Activated T-helper 1 cell treated with anti-CD3 and anti-CD28 coated beads, Interleukin-2, amount 50 U/mL, for 16 hours (primary cell): Measurements from ENCODE around the gene CXCL12.

Experiments
- DNase-seq, 2 donors: peaks; one replicate each; pipeline ENCODE4 v3.0.0-alpha.2; 2020; ENCODE audit warnings: low read depth in 1 of 2, low spot score in 1 of 2

The CXCL12 gene

DNA sequence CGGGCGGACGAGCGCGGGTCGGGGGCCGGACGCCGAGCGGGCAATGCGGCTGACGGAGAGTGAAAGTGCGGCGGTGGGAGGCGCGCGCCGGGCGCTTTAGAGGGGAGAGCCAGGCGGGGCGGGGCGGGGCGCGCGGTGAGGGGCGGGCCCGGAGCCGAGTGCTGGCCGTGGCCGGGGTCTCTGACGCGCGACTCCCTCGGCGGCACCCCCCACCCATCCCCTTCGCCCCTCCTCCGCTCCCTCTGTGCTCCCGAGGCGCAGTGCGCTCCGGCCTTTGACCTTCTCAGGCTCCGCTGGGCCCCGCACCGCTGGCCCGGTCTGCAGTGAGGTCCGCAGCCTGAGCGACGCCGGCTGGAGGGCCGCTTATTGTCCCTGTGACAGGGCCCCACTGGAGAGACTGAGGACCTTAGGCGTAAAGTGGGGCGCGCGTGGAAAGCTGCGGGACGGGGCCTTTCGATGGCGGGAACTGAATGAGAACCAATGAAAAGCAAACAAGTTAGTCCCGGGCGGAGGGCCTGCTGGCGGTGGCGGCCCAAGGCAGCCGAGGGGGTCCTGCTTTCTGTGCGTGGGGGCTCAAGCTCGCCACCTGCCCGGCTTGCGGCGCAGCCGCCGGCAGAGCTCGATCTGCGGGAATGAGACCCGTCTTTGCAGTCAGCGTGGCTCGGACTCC, at the start of gene CXCL12:
TSS of gene CXCL12 (minus strand) at position 72 of the 670 bp plus-strand sequence. CDS start 92 bp downstream, outside the sequence.
- DNase-seq, result no peak

DNA sequence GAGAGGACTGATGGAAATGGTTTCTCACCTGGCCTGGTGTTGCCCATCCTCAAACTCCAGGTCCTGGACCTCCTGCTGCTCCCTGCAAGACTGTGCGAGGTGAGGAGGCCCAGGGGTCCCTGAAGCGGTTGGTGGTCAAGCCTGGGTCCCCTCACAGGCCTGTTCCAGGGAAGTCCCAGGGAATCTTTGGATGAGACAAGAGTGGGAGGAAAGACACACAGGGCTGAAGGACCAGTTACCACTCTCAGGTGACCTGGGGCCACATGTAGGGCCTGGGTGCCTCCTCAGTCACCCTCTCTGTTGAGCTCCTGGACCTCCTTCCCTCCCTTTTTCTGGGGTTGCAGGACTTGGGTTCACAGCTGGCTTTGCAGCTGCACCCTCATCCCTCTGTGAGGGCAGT, 42.6 kb upstream of the CXCL12 start:
- DNase-seq, result no peak

DNA sequence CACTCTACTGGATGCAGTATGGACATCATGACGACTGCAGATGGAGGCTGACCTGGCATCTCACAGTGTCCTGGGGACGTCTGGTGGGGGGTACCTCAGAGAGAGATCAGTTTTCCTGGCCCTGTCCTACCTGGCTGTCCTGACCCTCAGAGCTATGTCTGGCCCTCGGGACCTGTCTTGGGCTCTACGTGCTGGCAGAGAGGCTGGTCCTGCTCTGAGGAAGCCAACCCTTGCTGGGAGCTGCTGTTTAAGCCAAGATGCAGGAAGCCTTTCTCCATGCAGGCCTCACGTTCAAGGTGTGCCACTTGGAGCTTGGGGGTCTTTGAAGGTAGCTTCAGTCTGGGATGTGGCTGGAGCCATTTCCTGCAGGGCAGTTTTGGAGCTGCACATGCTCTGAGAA, 42.1 kb upstream of the CXCL12 start:
- no peak for DNase-seq

DNA sequence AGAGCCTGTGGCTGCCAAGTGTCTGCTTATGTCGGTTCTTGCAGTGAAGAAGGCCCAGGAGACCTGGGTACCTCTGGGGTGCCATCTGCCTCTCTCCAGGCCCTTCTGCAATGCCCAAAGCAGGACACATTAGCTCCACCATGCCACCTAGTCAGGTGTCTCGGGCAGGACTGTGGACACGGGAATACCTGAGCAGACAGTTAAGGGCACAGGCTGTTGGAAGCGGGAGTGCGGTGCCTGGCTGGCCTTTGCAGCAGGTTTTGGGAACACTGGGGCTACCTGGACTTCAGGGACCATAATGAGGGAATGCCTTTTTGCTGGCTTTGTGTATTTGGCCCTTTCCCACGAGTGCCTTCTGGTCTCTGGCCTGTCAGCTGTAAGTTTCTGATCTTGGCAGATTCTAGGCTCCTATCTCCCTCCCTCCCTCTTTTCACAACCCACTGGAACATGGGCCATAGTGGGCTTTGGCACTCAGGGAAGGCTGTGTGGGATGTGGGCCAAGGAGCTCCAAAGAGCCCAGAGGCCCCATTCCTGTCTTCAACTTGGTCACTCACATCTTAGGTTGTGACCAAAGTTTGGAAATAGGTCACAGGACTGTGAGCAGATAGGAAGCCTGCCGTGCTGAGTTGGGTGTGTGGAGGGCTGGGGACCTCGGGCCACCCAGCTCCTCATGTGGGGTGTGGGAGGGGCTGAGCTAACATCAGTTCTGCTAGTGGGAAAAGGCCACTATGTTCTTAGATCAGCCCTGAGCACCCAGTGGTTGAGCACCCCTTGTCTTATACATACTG, 41.5 kb upstream of the CXCL12 start:
- DNase-seq, result no peak

DNA sequence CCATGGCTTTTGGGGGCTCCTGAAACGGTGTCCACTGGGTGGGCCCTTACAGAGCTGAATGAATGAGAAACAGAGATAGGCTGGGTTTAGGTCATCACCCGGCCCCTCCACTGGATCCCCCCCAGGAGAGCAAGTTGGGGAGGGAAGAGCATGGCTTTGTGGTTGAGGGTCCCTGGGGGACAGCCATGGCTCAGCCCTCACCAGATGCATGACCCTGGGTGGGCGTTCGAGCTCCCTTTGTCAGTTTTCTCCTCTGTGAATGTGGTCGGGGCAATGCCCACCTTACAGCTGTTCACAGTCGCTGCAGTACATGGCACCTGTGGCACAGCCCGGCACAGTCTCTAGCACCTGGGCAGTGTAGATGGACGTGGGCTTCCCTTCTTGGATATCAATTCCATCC, 40.6 kb upstream of the CXCL12 start:
- no peak for DNase-seq

DNA sequence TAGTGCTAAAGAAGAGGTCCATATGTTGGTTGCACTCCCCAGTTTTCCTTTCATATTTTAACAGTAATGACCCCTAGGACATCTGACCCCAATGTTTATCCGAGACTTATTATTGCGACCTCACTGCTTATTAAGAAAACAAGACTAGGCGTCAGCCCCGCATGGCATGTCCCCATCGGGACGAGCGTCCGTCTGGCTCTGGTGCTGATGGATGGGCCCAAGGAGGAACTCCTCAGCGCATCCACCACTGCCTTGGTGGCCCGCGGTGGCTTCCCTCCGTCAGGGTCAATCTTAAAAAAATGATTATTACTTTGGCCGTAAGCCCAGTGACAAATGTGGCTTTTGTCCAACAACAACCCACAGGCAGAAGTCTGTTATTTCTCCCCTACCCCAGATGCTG, 40.1 kb upstream of the CXCL12 start:
- no peak for DNase-seq

DNA sequence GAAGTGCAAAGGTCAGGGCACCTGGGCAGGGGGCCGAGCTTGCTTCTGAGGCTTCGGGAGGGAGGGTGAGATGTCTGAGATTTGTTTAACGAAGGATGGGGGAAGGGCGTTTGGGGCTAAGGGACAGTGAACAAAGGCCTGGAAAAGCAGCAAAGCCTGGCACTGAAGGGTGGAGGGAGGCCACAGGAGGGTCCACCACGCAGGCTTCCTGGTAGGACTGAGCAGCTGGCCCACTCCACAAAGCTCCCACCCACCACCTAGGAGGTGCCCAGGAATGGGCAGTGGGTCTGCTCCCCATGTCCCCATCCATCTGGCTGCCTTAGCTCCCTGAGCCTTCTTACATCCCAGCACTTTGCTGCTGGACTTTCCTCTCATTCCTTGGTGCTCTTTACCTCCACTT, 39.4 kb upstream of the CXCL12 start:
- DNase-seq, result no peak

DNA sequence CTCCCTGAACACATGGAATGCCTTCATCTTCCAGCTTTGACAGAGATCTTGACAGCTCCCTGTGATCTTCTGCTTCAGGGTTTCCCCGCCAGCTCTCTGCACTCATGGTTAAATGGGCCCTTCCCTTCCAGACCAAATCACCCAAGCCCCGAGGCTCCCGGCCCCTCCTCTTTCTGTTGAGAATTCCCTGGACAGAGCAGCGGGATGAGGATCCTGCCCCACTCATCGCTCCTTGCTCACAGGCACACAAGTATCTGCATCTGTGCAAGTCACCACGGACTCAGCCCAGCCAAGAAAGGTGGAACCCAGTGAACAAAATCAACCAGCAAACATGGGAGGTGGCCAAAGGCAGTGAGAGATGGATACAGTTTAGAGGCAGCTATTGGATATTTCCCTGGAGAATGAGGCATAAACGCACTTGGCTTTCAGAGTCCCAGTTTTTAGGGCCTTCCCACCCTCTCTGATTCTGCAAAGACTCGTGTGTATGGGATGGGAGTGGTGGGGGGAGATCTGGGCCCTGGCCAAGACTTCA, 37.7 kb upstream of the CXCL12 start:
- no peak for DNase-seq

DNA sequence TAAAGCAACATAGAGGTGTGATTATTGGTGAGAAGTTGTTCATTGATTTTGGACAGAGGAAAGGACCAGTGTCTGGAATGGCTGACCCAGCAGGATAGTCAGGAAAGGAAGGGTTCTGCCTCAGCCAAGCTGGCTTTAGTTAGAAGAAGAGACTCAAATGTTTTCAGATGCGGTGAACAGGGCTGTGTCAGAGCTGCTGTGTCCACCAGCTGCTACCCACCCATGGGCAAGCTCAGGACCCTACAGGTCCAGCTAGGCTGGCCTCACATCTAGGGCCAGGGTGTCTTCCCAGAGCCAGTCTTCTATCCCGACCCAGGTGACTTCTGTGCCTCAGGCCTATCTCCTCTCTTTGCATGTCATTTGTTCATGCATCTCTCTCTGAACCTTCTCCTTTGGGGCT, 37.3 kb upstream of the CXCL12 start:
- DNase-seq, result no peak

DNA sequence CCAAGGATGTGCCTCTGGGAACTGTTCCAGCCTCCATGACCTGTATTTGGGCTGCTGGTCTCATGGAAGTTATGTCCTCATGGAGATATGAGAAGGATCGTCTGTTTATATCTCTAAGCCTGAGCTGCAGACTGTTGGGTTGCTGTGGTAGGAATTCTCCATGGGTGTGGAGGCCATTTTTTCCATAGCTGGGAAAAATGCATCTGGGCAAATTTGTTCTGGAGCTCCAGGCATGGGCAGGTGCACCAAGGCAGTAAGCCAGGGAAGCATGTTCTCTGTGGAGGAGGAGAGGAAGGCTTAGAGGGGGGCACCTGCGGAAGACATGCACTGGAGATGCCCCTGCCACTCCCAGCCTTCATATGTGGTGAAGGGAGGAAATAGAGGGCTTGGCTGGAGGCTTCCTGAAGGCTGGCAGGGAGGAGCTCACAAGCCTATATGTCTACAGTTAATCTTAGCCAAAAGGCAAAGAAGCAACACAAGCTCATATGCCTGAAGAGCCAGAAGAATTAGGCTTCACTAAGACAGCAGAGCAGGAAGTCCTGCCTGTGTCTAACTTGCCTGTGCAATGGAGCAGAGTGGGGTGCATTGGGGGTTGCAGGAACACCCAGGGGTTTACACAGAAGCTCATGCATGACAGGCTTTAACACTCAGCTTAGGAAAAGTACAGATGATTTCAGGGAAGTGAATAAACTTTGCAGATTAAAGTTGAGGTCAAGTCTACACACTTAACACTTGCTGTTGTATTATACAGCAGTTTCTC, 35.1 kb upstream of the CXCL12 start:
- DNase-seq, result no peak

DNA sequence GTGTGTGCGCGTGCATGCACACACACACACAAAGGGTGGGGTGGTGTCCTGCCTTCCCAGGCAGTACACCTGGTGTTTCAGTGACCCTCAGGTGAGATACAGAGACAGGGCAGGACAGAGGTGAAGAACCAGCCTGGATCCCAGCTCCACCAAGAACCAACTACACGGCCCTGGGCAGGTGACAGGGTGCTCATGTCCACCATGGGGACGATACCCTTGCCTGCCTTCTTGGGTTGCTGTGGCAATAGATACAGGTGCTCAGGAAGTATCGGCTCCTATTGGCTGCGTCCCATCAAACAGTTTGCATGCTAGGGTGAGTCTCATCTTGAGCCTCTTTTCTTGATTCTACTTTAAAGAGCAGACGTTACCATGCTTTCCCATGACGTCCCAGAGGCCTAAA, 33.7 kb upstream of the CXCL12 start:
- no peak for DNase-seq

DNA sequence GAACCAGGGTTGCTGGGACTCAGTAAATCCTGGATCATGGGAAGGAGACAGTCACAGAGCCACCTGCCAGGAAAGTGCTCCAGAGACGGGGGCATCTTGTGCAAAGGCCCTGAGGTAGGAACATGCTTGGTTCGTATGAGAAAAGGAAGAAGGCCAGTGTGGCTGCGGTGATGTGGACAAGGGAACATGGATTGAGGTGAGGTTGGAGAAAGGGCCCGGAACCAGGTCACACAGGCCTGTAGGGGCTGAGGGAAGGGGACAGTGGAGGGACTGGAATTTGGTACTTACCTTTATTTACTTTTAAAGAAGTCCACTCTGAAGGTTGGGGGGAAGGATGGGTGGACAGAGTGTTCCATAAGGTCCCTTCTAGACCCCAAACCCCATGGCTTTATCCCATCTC, 32.9 kb upstream of the CXCL12 start:
- no peak for DNase-seq

DNA sequence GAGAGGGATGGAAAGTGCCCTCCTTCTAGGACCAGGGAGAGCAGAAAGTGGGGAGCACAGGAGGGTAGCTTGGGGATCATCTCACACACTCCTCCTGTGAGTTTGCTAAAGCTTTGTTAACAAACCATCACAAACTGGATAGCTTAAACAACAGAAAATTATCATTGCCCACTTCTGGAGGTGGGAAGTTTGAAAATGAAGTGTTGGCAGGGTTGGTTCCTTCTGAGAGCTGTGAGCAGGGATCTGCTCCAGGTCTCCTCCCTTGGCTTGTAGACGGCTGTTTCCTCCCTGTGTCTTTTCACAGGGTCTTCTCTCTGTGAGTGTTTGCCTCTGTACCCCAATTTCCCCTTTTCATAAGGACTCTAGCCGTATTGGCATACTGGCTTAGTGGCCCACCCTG, 32.0 kb upstream of the CXCL12 start:
- DNase-seq, result no peak

DNA sequence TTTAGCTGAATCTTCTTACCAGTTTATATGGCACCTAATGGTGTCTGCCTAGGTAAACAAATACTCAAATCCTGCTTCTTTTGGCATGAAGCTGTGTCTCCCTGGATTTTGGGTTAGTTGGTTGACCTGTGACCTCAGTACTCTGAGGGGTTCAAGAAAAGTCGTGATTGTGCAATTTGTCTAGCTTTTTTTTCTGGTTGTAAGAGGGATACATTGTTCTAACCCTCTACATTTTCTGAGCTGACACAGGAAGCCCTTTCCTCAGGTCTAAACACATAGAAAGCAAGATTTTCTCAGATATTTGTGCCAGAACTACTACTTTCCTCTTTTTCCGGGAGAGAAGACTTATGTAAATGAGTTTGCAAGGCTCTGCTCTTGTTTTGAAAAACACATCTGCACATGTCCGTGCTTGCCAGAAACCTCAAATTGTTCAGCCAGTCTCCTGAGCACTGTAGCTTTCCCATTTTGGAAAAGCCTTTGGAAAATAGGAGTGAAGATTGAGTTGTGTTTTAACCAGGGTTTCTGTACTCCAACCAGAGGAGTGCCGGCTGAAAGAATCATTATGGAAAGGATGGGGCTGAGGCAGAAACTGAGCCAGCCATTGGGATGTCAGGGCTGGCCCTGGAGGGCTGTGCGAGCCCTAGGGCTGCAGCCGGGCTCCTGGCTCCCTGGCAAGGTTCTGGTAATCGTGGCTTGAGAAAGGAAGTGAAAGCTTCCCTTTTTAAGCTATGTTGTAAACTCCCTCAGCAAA, 31.3 kb upstream of the CXCL12 start:
- no peak for DNase-seq

DNA sequence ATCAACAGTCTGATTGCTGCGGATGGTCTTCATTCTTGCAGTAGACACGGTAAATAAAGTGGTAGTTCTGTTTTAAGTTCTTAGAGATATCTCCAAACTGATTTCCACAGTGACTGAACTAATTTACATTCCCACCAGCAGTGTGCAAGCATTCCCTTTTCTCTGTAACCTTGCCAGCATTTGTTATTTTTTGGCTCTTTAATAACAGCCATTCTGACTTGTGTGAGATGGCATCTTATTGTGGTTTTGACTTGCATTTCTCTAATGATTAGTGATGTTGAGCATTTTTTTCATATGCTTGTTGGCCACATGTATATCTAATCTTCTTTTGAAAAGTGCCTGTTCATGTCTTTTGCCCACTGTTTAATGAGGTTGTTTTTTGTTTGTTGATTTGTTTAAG, 30.2 kb upstream of the CXCL12 start:
- no peak for DNase-seq

DNA sequence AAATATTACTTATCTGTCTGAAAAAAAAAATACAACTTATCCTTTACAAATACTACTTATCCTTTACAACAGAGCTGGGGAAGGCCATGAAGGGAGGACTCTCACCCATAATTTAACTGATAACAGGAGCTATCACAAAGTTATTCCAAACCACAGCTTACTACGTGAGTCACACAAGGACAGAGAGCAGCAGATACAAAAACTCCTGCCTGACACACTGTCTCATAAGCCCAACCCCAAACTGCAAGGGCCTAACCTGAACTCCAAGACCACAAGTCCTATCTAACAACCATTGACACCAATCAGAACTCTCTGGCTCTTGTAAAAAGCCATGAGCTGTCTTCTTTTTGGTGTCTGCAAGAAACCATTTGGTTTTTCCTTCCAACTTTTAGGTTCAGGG, 28.5 kb upstream of the CXCL12 start:
- DNase-seq, result no peak

DNA sequence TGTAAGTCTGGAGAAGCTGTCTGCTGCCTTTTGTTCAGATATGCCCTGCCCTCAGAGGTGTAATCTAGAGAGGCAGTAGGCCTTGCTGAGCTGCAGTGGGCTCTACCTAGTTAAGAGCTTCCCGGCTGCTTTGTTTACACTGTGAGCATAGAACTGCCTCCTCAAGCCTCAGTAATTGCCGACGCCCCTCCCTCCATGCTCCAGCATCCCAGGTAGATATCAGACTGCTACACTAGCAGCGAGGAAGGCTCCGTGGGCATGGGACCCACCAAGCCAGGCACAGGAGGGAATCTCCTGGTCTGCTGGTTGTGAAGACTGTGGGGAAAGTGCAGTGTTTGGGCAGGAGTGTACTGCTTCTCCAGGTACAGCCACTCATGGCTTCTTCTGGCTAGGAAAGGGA, 26.4 kb upstream of the CXCL12 start:
- no peak for DNase-seq

DNA sequence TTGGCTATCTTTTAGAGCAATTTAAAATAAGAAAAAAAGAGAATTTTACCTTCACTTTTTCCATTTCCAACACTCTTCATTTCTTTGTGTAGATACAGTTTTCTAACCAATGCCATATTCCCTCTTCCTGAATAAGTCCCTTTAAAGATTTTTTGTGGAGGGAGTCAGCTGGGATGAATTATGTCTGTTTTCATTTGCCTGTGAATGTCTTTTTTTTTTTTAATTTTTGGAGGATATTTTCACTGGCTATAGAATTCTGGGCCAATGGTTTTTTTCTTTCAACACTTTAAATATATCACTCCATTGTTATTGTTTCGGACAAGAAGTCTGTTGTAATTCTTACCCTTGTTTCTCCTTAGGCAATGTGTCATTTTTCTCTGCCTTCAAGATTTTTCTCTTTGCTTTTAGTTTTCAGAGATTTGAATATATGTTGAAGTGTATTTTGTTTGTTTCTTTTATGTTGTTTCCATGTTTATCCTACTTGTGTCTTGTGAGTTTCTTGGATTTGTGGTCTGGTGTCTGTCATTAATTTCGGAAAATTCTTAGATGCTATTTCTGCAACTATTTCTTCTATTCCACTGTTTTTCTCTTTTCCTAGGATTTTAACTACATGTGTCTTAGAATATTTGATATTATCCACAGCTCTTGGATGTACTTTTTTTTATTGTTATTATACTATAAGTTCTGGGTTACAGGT, 20.0 kb upstream of the CXCL12 start:
- DNase-seq, result no peak

DNA sequence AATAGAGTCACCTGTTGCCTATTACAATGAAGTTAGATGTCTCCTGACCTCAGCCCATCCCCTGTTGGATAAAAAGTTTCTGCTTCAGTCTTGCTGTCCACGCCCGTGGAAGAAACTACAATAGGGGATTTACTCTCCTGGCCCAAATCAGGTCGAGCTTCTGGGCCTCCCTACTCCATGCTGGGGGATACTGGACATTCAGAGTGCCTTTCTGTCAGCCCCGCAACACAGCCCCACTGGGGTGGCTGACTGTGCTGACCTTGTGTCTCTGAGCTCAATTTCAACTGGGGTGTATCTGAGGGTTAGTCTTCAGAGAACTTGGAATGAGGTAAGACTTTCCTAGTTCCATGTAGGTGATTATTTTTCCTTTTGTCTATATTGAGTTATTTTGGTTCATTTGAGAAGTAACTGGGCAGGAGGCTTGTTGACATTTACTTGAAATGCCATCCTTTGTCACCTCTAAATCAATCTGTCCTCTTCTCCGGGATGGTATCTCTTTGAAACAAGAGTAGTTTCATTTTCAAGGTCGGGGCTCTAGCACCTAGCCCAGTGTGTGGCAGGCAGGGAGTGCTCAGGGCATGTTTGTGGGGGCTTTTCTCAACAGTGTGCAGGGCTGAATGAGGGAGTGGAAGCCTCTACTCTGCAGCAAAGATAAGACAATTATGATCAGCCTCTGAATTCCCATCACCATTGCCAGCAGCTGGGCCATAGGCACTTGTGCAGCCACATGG, 17.7 kb upstream of the CXCL12 start:
- no peak for DNase-seq

DNA sequence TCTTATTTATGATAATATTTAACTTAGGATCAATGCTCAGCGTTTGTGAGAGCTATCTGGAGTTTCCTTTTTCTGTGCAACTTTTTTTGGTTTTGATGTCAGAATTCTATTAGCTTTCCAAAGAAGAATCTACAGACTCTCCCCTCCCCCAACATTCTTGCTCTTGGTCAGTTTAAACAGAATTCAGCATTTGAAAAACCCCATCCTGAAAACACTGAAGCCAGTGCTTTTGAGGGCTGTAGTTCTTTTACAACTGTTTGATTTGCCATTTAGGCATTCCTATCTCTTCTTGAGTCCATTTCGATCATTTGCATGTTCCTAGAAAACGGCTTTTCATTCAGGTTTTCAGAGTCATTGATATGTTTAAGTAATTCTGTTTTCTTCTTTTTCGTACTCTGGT, 15.6 kb upstream of the CXCL12 start:
- DNase-seq, result no peak
